ENCODE data around the gene SLC10A1.
"Not testable (repeated sequence)": the region's sequence is repeated elsewhere in the genome, so short reads cannot be mapped to it uniquely, and the experiment has no call there.

Gene SLC10A1

GRCh38 chr14:69796797-69797500 lies at the start of gene SLC10A1:
TSS of gene SLC10A1 (minus strand) at chr14:69797241. CDS start at chr14:69797155, 86 bp downstream.
- DNase-seq, result no peak

- DNase-seq, result no peak
Measured at GRCh38 chr14:69845787-69846186, 48.7 kb upstream of the SLC10A1 start.

- no peak for DNase-seq
Measured at GRCh38 chr14:69845050-69845581, 48.1 kb upstream of the SLC10A1 start.

- no peak for DNase-seq
Measured at GRCh38 chr14:69844171-69844570, 47.1 kb upstream of the SLC10A1 start.

GRCh38 chr14:69842686-69843420 lies 45.8 kb upstream of the SLC10A1 start:
- no peak for DNase-seq

GRCh38 chr14:69841656-69842055 lies 44.6 kb upstream of the SLC10A1 start:
- DNase-seq, result no peak

GRCh38 chr14:69839661-69840060 lies 42.6 kb upstream of the SLC10A1 start:
- DNase-seq, result no peak

- DNase-seq, result no peak
Measured at GRCh38 chr14:69838881-69839416, 41.9 kb upstream of the SLC10A1 start.

GRCh38 chr14:69828879-69829278 lies 31.8 kb upstream of the SLC10A1 start:
- no peak for DNase-seq

- no peak for DNase-seq
Measured at GRCh38 chr14:69828354-69828753, 31.3 kb upstream of the SLC10A1 start.

- peak; percentile 28 for DNase-seq
Measured at GRCh38 chr14:69827560-69827959, 30.5 kb upstream of the SLC10A1 start.

GRCh38 chr14:69822456-69822855 lies 25.4 kb upstream of the SLC10A1 start:
- no peak for DNase-seq

- DNase-seq, result no peak
Measured at GRCh38 chr14:69820991-69821390, 23.9 kb upstream of the SLC10A1 start.

GRCh38 chr14:69819607-69820006 lies 22.6 kb upstream of the SLC10A1 start:
- DNase-seq, result no peak

GRCh38 chr14:69818758-69819191 lies 21.7 kb upstream of the SLC10A1 start:
- peak; percentile 33 for DNase-seq

- no peak for DNase-seq
Measured at GRCh38 chr14:69816216-69816615, 19.2 kb upstream of the SLC10A1 start.

- no peak for DNase-seq
Measured at GRCh38 chr14:69815556-69815955, 18.5 kb upstream of the SLC10A1 start.

- no peak for DNase-seq
Measured at GRCh38 chr14:69814397-69814796, 17.4 kb upstream of the SLC10A1 start.

- DNase-seq, result not testable (repeated sequence)
Measured at GRCh38 chr14:69813346-69813745, 16.3 kb upstream of the SLC10A1 start.

- no peak for DNase-seq
Measured at GRCh38 chr14:69812711-69813110, 15.7 kb upstream of the SLC10A1 start.

GRCh38 chr14:69811868-69812252 lies 14.8 kb upstream of the SLC10A1 start:
- no peak for DNase-seq

GRCh38 chr14:69811227-69811867 lies 14.3 kb upstream of the SLC10A1 start:
- DNase-seq, result no peak
